ENCODE results near the gene ITPR2. TPM values are rescaled to one million over a fixed set of nuclear protein-coding genes. Genes with fewer than 3 reads are reported as not detected.

ITPR2 gene
- 29.8 and 31.2 TPM in 2 replicates for total RNA-seq

GRCh38 chr12:26832822-26833742 is at the start of gene ITPR2:
Gene ITPR2 (minus strand): TSS chr12:26833194. CDS start chr12:26832781, 413 bp downstream.

Other genes starting within 250 kb of the ITPR2 start
- gene INTS13, start 104.8 kb upstream of the ITPR2 start, total RNA-seq = 27.7 and 27.8 TPM in 2 replicates
- gene FGFR1OP2, start 105.3 kb upstream of the ITPR2 start, total RNA-seq = 41.0 and 52.2 TPM in 2 replicates
- gene TM7SF3, start 181.2 kb upstream of the ITPR2 start, total RNA-seq = 138 and 150 TPM in 2 replicates
- gene MED21, start 189.4 kb upstream of the ITPR2 start, total RNA-seq = 39.1 and 42.7 TPM in 2 replicates
- not detected in 2 replicates for gene C12orf71, start 249.4 kb upstream of the ITPR2 start, total RNA-seq